HUES48 (cell line): ENCODE measurements around the gene ARL15.

Experiments used
- H3K27ac ChIP-seq: one replicate; pipeline ENCODE4 v1.7.0; 2013; ENCODE audit warnings: low read depth, low read length, inconsistent platforms
- H3K27me3 ChIP-seq: 2 replicates; pipeline ENCODE4 v1.6.1; 2013; ENCODE audit warnings: mild to moderate bottlenecking, low read length; ENCODE audit not compliant: control insufficient read depth, insufficient read depth
- H3K36me3 ChIP-seq: 2 replicates; pipeline ENCODE4 v1.6.1; 2013; ENCODE audit warnings: low read length; ENCODE audit not compliant: control insufficient read depth, insufficient read depth
- H3K4me1 ChIP-seq: 2 replicates; pipeline ENCODE4 v1.6.1; 2013; ENCODE audit warnings: mild to moderate bottlenecking, low read length; ENCODE audit not compliant: control insufficient read depth, insufficient read depth
- H3K4me3 ChIP-seq: 2 replicates; pipeline ENCODE4 v1.5.1; 2013; ENCODE audit warnings: mild to moderate bottlenecking, low read depth, low read length
- H3K9ac ChIP-seq: 2 replicates; pipeline ENCODE4 v1.6.1; 2013; ENCODE audit warnings: mild to moderate bottlenecking, low read depth, low read length, moderate library complexity
- H3K9me3 ChIP-seq: 2 replicates; pipeline ENCODE4 v1.6.1; 2013; ENCODE audit warnings: low read length; ENCODE audit not compliant: control insufficient read depth, insufficient read depth

The ARL15 gene

GRCh38 chr5:54313311-54314270, 3.2 kb upstream of the ARL15 start:
- Histone ChIP-seq H3K9ac (no peak overlapping the region), H3K27ac (no peak overlapping the region), H3K27me3 (peaks cover 19% of the 10 kb centered on the region), H3K4me1 (peaks cover 9% of the 10 kb centered on the region; the same call in 1 of the 2 replicates), H3K9me3 (no peaks in the 10 kb centered on the region), H3K4me3 (no peak overlapping the region), H3K36me3 (no peaks in the 10 kb centered on the region)

DNA sequence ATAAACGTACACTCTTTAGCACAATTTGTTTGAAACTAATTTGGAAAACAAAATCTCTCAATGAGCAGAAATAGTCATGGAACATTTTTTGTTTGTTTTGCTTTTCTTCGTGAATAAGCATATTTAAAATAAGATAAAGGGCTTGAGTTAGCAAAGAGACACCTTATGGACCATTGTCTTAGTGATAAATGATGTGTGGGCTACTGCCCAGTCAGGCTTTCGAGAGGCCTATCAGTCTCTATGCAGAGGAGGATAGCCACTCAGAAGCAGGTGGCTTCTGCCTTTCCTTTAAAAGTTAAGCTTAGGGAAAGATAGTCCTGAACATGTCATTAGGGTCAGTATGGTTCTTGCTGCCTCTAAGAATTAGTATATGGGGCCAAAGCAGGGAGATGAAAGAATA, 2.1 kb upstream of the ARL15 start:
- peaks cover 12% of the 10 kb centered on the region; the same call in 1 of the 2 replicates for H3K4me1 ChIP-seq
- no peak overlapping the region for H3K9ac ChIP-seq
- no peaks in the 10 kb centered on the region for H3K9me3 ChIP-seq
- no peak overlapping the region for H3K27ac ChIP-seq
- H3K27me3 ChIP-seq, result peaks cover 19% of the 10 kb centered on the region
- no peaks in the 10 kb centered on the region for H3K36me3 ChIP-seq
- H3K4me3 ChIP-seq, result no peak overlapping the region

- Histone ChIP-seq H3K27me3 (peaks cover 19% of the 10 kb centered on the region), H3K4me1 (peaks cover 12% of the 10 kb centered on the region; the same call in 1 of the 2 replicates), H3K27ac (peak overlapping the region; percentile 60), H3K36me3 (no peaks in the 10 kb centered on the region), H3K4me3 (peak overlapping the region; percentile 99), H3K9ac (peak overlapping the region; percentile 82), H3K9me3 (no peaks in the 10 kb centered on the region)
Measured at GRCh38 chr5:54311176-54311677, 854 bp upstream of the ARL15 start.

GRCh38 chr5:54309691-54310432, 511 bp downstream of the ARL15 start:
- H3K4me1 ChIP-seq, result peaks cover 20% of the 10 kb centered on the region
- H3K9me3 ChIP-seq, result no peaks in the 10 kb centered on the region
- peak overlapping the region; percentile 99 for H3K4me3 ChIP-seq
- H3K9ac ChIP-seq, result peak overlapping the region; percentile 88
- peaks cover 19% of the 10 kb centered on the region for H3K27me3 ChIP-seq
- H3K27ac ChIP-seq, result peak overlapping the region; percentile 66
- H3K36me3 ChIP-seq, result no peaks in the 10 kb centered on the region

- Histone ChIP-seq H3K4me3 (peak overlapping the region; percentile 99), H3K27ac (no peak overlapping the region), H3K9ac (peak overlapping the region; percentile 88; the same call in 1 of the 2 replicates)
Measured at GRCh38 chr5:54309276-54309675, 1.1 kb downstream of the ARL15 start.

GRCh38 chr5:54307583-54307982, 2.8 kb downstream of the ARL15 start:
- H3K9ac ChIP-seq, result no peak overlapping the region
- no peak overlapping the region for H3K27ac ChIP-seq
- no peaks in the 10 kb centered on the region for H3K9me3 ChIP-seq
- no peak overlapping the region for H3K4me3 ChIP-seq
- peaks cover 38% of the 10 kb centered on the region for H3K4me1 ChIP-seq
- peaks cover 14% of the 10 kb centered on the region for H3K27me3 ChIP-seq
- no peaks in the 10 kb centered on the region for H3K36me3 ChIP-seq

More at GRCh38 chr5:54309276-54309675, 1.1 kb downstream of the ARL15 start:
- peaks cover 26% of the 10 kb centered on the region for H3K4me1 ChIP-seq
- peaks cover 19% of the 10 kb centered on the region for H3K27me3 ChIP-seq
- H3K9me3 ChIP-seq, result no peaks in the 10 kb centered on the region
- H3K36me3 ChIP-seq, result no peaks in the 10 kb centered on the region

DNA sequence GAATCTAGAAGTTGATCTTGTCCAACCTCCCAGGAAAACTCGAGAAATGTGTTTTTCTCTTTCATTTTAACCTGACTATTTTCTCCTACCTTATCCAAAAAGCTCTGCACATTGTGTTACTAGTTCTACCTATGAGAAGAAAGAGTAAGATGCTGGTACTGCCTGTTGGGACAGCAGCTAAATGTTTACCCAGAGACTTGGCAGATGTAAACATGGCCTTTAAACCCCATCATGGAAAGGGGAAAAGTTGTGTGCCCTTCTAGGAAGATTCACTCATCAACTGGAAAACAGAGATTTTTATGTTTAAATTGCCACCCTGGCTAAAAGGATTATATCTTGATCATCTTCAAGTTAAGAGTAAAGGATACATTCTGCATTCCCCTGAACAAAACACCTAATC, 3.5 kb downstream of the ARL15 start:
- H3K4me3 ChIP-seq, result no peak overlapping the region
- H3K9me3 ChIP-seq, result no peaks in the 10 kb centered on the region
- H3K9ac ChIP-seq, result no peak overlapping the region
- no peaks in the 10 kb centered on the region for H3K36me3 ChIP-seq
- H3K4me1 ChIP-seq, result peaks cover 42% of the 10 kb centered on the region
- H3K27me3 ChIP-seq, result peaks cover 8% of the 10 kb centered on the region
- no peak overlapping the region for H3K27ac ChIP-seq

- H3K4me1 ChIP-seq, result peaks cover 45% of the 10 kb centered on the region
- no peak overlapping the region for H3K27ac ChIP-seq
- H3K4me3 ChIP-seq, result no peak overlapping the region
- no peaks in the 10 kb centered on the region for H3K9me3 ChIP-seq
- no peaks in the 10 kb centered on the region for H3K27me3 ChIP-seq
- H3K9ac ChIP-seq, result no peak overlapping the region
- H3K36me3 ChIP-seq, result no peaks in the 10 kb centered on the region
Measured at GRCh38 chr5:54305737-54306136, 4.6 kb downstream of the ARL15 start.

DNA sequence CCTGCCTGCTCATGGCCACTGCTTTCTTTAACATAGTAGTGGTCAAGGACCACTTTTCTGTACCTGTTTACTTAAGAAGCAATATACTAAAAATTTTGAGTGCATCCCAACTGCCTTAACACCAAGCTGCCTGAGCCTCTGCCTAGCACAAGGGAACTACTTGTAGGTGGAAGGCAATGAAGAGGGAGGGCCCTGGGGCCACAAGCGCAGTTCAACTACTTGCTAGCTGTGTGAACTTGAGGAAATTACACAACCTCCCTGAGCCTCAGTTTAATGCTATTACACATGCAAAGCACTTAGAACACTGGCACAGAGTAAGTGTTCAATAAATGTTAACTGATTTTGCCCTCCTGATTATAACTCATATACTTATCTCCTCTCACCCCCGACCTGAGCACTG, 6.3 kb downstream of the ARL15 start:
- no peak overlapping the region for H3K4me3 ChIP-seq
- H3K27me3 ChIP-seq, result no peaks in the 10 kb centered on the region
- H3K9me3 ChIP-seq, result no peaks in the 10 kb centered on the region
- no peak overlapping the region for H3K9ac ChIP-seq
- H3K27ac ChIP-seq, result no peak overlapping the region
- H3K36me3 ChIP-seq, result no peaks in the 10 kb centered on the region
- peaks cover 41% of the 10 kb centered on the region for H3K4me1 ChIP-seq

- Histone ChIP-seq H3K4me1 (peaks cover 33% of the 10 kb centered on the region), H3K27ac (no peak overlapping the region), H3K9ac (no peak overlapping the region), H3K9me3 (no peaks in the 10 kb centered on the region), H3K4me3 (no peak overlapping the region), H3K27me3 (no peaks in the 10 kb centered on the region), H3K36me3 (no peaks in the 10 kb centered on the region)
Measured at GRCh38 chr5:54302267-54302687, 8.1 kb downstream of the ARL15 start.
